Neural progenitor cell (in vitro differentiated cells): ENCODE data around the gene MYLIP. TPM values are rescaled to one million over a fixed set of nuclear protein-coding genes. Genes with fewer than 3 reads are reported as not detected.

Source experiments
- DNase-seq: peaks from one replicate; pipeline ENCODE4 v3.0.0-alpha.2; 2016; ENCODE audit warnings: low spot score
- H2AFZ ChIP-seq: fragments of 200-600 bp; sonication (generic); replicated peaks from 2 replicates; pipeline ENCODE4 v1.6.1; 2016; ENCODE audit warnings: antibody characterized with exemption
- H3F3A ChIP-seq: fragments of 200-600 bp; sonication (generic); 2 replicates; pipeline ENCODE4 v1.6.1; 2016; ENCODE audit warnings: antibody characterized with exemption, low read depth
- H3K27ac ChIP-seq: fragments of 200-600 bp; sonication (generic); 2 replicates; pipeline ENCODE4 v1.5.1; 2016; ENCODE audit warnings: mild to moderate bottlenecking
- H3K27me3 ChIP-seq: fragments of 200-600 bp; sonication (generic); 2 replicates; pipeline ENCODE4 v1.6.1; 2016; ENCODE audit warnings: mild to moderate bottlenecking, moderate library complexity
- H3K36me3 ChIP-seq: fragments of 200-600 bp; sonication (generic); 2 replicates; pipeline ENCODE4 v1.5.1; 2016
- H3K4me1 ChIP-seq: fragments of 200-600 bp; sonication (generic); 2 replicates; pipeline ENCODE4 v1.6.1; 2016; ENCODE audit warnings: mixed run types
- H3K4me2 ChIP-seq: fragments of 200-600 bp; sonication (generic); 2 replicates; pipeline ENCODE4 v1.6.1; 2016
- H3K4me3 ChIP-seq: fragments of 200-600 bp; sonication (generic); 2 replicates; pipeline ENCODE4 v1.5.1; 2016
- H3K79me2 ChIP-seq: fragments of 200-600 bp; sonication (generic); 2 replicates; pipeline ENCODE4 v1.6.1; 2016; ENCODE audit warnings: low read depth
- H3K9ac ChIP-seq: fragments of 200-600 bp; sonication (generic); 2 replicates; pipeline ENCODE4 v1.6.1; 2016
- H3K9me3 ChIP-seq: fragments of 200-600 bp; sonication (generic); 2 replicates; pipeline ENCODE4 v1.5.1; 2016; ENCODE audit warnings: low read depth
- H4K20me1 ChIP-seq: fragments of 200-600 bp; sonication (generic); 2 replicates; pipeline ENCODE4 v1.6.1; 2016; ENCODE audit warnings: low read depth
- H3K27ac Mint-ChIP-seq: 3 replicates; pipeline ENCODE4 v1.8.0; 2021; ENCODE audit warnings: mixed read lengths
- H3K27me3 Mint-ChIP-seq: 2 replicates; pipeline ENCODE4 v1.8.0; 2022; ENCODE audit warnings: low read depth, mild to moderate bottlenecking, inconsistent platforms, moderate library complexity, mixed read lengths; ENCODE audit not compliant: insufficient read depth
- H3K36me3 Mint-ChIP-seq: 3 replicates; pipeline ENCODE4 v1.8.0; 2021; ENCODE audit warnings: mixed read lengths
- H3K4me1 Mint-ChIP-seq: 3 replicates; pipeline ENCODE4 v1.8.0; 2021; ENCODE audit warnings: mixed read lengths
- H3K4me3 Mint-ChIP-seq: 3 replicates; pipeline ENCODE4 v1.8.0; 2021; ENCODE audit warnings: mild to moderate bottlenecking, moderate library complexity, mixed read lengths
- H3K9me3 Mint-ChIP-seq: 3 replicates; pipeline ENCODE4 v1.8.0; 2020; ENCODE audit warnings: mixed read lengths
- EZH2 ChIP-seq: fragments of 200-600 bp; sonication (generic); IDR thresholded peaks from 2 replicates; pipeline ENCODE4 v1.6.1; 2017; ENCODE audit warnings: antibody characterized with exemption, mild to moderate bottlenecking, moderate library complexity
- EZH2phosphoT487 ChIP-seq: fragments of 200-600 bp; sonication (generic); IDR thresholded peaks from 2 replicates; pipeline ENCODE4 v1.6.1; 2017; ENCODE audit warnings: antibody characterized with exemption
- total RNA-seq: library from RNA; depleted of rRNA; stranded (reverse); fragments of >200 nt; gene quantifications from 2 replicates; pipeline ENCODE4 v1.2.3, GENCODE V29; 2015; ENCODE audit warnings: low replicate concordance
- TF ChIP-seq, protein P1 (sequence below): fragments of 200-600 bp; sonication (generic); IDR thresholded peaks from 2 replicates; pipeline ENCODE4 v1.5.1; 2017; ENCODE audit warnings: antibody characterized with exemption, mild to moderate bottlenecking

MYLIP gene
- total RNA-seq, 1 donor from 2014 or later = 8.2 TPM

DNA sequence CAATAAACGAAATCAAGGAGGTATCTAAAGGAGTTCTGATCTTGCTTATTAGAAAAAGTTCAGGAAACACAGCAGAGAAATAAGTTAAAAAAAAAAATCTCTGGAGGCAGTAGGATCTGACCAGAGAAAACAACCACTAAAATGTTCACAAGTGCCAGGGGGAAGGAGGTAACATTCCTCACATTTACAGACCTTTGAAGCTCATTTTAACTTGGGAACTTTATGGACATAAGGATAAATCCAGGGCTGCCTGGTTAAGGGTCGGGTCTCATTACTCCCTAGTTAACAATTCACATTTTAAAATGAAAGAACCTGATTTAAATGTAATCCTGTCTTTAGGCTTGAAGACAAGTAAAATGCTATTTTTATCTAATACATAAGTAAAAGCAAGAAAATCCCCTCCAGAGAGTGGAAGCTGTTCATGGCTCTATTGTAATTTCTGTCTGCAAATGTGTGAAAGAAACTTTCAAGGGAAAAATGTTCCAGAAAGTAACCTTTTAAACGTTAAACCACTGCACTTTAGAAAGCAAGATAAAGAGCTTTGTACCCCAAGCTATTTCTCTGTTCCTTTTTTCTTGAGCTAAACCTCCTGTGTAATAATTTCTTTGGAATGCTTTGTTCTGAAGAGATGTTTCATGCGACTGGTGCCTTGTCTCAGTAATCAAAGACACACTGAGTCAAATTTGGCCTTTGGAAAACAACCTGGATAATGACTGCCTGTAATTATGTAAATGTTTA is 38.2 kb downstream of the MYLIP start:
- H3K4me3 ChIP-seq = no peak overlapping the region
- Mint-ChIP-seq H3K9me3 (no peaks in the 10 kb centered on the region), H3K36me3 (no peaks in the 10 kb centered on the region), H3K27ac (no peak overlapping the region), H3K27me3 (no peaks in the 10 kb centered on the region), H3K4me1 (peaks cover 21% of the 10 kb centered on the region), H3K4me3 (no peak overlapping the region)
- H3K9ac ChIP-seq = no peak overlapping the region
- H2AFZ ChIP-seq = no peak overlapping the region
- H3K27ac ChIP-seq = no peak overlapping the region
- no peaks in the 10 kb centered on the region for H3K36me3 ChIP-seq
- H3K4me2 ChIP-seq = no peak overlapping the region
- H3K27me3 ChIP-seq = no peaks in the 10 kb centered on the region
- no peaks in the 10 kb centered on the region for H3K9me3 ChIP-seq
- DNase-seq = no peak
- H3F3A ChIP-seq = peaks cover 3% of the 10 kb centered on the region
- H4K20me1 ChIP-seq = no peaks in the 10 kb centered on the region
- no peaks in the 10 kb centered on the region for H3K79me2 ChIP-seq
- TF ChIP-seq EZH2 (no peak), EZH2phosphoT487 (no peak)
- TF ChIP-seq, protein P1, sequence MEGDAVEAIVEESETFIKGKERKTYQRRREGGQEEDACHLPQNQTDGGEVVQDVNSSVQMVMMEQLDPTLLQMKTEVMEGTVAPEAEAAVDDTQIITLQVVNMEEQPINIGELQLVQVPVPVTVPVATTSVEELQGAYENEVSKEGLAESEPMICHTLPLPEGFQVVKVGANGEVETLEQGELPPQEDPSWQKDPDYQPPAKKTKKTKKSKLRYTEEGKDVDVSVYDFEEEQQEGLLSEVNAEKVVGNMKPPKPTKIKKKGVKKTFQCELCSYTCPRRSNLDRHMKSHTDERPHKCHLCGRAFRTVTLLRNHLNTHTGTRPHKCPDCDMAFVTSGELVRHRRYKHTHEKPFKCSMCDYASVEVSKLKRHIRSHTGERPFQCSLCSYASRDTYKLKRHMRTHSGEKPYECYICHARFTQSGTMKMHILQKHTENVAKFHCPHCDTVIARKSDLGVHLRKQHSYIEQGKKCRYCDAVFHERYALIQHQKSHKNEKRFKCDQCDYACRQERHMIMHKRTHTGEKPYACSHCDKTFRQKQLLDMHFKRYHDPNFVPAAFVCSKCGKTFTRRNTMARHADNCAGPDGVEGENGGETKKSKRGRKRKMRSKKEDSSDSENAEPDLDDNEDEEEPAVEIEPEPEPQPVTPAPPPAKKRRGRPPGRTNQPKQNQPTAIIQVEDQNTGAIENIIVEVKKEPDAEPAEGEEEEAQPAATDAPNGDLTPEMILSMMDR = no peak
- peaks cover 6% of the 10 kb centered on the region for H3K4me1 ChIP-seq

DNA sequence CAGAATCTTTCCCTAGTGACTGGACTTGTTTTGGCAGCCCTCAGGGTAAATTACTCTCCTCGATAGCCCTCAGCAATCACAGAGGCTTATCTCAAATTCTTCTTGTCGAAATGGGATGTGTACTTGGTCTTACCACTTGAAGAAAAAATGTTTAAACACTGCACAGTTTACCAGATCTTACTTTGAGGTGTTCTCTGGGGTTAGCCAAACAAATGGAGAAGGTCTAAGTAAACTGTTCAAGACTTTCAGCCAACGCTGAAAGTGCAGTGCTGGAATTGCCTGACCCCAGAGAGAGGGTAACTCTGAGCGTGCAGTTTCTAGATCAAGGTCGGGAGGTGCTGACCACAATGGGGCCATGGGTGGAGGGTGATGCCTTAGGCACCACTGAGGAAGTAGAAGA is 39.2 kb downstream of the MYLIP start:
- Histone ChIP-seq H3K4me1 (peaks cover 6% of the 10 kb centered on the region), H3F3A (peaks cover 3% of the 10 kb centered on the region), H3K27ac (no peak overlapping the region), H3K4me3 (no peak overlapping the region), H3K27me3 (no peaks in the 10 kb centered on the region), H4K20me1 (no peaks in the 10 kb centered on the region), H3K9ac (no peak overlapping the region), H3K4me2 (no peak overlapping the region), H3K36me3 (no peaks in the 10 kb centered on the region), H3K9me3 (no peaks in the 10 kb centered on the region), H3K79me2 (no peaks in the 10 kb centered on the region), H2AFZ (no peak overlapping the region)
- Mint-ChIP-seq H3K4me1 (peaks cover 21% of the 10 kb centered on the region), H3K27ac (peak overlapping the region; percentile 19), H3K9me3 (no peaks in the 10 kb centered on the region), H3K4me3 (no peak overlapping the region), H3K36me3 (no peaks in the 10 kb centered on the region), H3K27me3 (no peaks in the 10 kb centered on the region)
- TF ChIP-seq, protein P1 = no peak
- no peak for TF ChIP-seq EZH2
- no peak for TF ChIP-seq EZH2phosphoT487
- DNase-seq = no peak

DNA sequence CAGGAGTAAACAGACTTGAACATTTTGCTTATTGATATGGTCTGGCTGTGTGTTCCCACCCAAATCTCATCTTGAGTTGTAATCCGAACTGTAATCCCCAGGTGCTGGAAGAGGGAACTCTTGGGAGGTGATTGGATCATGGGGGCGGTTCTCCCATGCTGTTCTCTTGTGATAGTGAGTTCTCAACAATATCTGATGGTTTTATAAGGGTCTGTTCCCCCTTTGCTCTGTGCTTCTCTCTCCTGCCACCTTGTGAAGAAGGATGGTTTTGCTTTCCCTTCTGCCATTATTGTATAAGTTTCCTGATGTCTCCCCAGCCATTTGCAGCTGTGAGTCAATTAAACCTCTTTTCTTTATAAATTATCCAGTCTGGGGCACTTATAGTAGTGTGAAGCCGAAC is 40.0 kb downstream of the MYLIP start:
- Mint-ChIP-seq H3K4me3 (no peak overlapping the region), H3K27ac (no peak overlapping the region), H3K4me1 (peaks cover 24% of the 10 kb centered on the region), H3K9me3 (no peaks in the 10 kb centered on the region), H3K27me3 (no peaks in the 10 kb centered on the region), H3K36me3 (no peaks in the 10 kb centered on the region)
- peaks cover 8% of the 10 kb centered on the region for H3K4me1 ChIP-seq
- no peak overlapping the region for H2AFZ ChIP-seq
- peak; percentile 59 for DNase-seq
- no peaks in the 10 kb centered on the region for H4K20me1 ChIP-seq
- no peaks in the 10 kb centered on the region for H3K27me3 ChIP-seq
- no peaks in the 10 kb centered on the region for H3K36me3 ChIP-seq
- peaks cover 3% of the 10 kb centered on the region for H3F3A ChIP-seq
- no peak overlapping the region for H3K4me2 ChIP-seq
- no peak overlapping the region for H3K4me3 ChIP-seq
- no peak overlapping the region for H3K9ac ChIP-seq
- no peak overlapping the region for H3K27ac ChIP-seq
- no peaks in the 10 kb centered on the region for H3K9me3 ChIP-seq
- TF ChIP-seq, protein P1 = peak; percentile 69
- TF ChIP-seq EZH2phosphoT487 = no peak
- H3K79me2 ChIP-seq = no peaks in the 10 kb centered on the region
